ENCODE results near the gene KIFC3.
"Not testable (repeated sequence)": the region's sequence is repeated elsewhere in the genome, so short reads cannot be mapped to it uniquely, and the experiment has no call there.

KIFC3 gene, protein sequence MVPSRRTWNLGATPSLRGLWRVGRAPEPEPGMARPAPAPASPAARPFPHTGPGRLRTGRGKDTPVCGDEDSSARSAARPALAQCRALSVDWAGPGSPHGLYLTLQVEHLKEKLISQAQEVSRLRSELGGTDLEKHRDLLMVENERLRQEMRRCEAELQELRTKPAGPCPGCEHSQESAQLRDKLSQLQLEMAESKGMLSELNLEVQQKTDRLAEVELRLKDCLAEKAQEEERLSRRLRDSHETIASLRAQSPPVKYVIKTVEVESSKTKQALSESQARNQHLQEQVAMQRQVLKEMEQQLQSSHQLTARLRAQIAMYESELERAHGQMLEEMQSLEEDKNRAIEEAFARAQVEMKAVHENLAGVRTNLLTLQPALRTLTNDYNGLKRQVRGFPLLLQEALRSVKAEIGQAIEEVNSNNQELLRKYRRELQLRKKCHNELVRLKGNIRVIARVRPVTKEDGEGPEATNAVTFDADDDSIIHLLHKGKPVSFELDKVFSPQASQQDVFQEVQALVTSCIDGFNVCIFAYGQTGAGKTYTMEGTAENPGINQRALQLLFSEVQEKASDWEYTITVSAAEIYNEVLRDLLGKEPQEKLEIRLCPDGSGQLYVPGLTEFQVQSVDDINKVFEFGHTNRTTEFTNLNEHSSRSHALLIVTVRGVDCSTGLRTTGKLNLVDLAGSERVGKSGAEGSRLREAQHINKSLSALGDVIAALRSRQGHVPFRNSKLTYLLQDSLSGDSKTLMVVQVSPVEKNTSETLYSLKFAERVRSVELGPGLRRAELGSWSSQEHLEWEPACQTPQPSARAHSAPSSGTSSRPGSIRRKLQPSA

DNA sequence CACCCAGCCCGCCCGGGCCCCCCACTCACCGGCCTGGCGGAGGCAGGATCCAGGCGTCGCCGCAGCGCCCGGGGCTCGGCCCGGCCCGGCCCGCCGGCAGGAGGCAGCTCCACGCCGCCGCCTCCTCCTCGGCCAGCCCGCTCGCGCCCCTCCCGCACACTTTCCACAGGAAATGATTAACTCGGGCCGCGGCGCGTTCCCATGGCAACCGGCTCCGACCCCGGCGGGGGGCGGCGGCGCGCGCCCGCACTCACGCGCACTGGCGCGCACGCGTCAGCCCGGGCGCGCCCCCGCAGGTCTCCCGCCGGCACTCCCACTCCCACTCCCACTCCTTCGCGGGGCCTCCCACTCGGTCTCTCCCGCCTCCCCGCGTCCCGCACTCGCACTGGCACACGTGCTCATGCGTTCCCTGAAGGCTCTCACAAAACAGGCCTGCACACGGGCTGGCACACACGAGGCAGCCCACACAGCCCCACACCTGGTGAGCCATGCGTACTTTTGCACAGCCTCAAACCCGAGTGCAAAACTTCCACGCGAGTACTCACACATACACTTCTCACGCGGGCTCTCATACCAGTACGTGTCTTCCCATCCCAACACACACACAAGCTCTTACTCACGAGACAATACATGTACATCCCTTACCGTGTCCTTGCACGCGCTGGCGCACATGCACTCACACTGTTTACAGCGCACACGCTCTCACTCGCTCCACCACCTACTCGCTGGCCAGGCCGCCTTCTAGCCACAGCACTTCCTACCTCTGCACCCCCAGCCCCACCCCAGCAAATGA lies at the start of gene KIFC3:
Gene KIFC3, minus strand, starts transcription at position 151 of the 793 bp plus-strand sequence. CDS start 4,248 bp downstream, outside the sequence.
- DNase-seq (ENCODE audit: low spot score): peak; percentile 65

DNA sequence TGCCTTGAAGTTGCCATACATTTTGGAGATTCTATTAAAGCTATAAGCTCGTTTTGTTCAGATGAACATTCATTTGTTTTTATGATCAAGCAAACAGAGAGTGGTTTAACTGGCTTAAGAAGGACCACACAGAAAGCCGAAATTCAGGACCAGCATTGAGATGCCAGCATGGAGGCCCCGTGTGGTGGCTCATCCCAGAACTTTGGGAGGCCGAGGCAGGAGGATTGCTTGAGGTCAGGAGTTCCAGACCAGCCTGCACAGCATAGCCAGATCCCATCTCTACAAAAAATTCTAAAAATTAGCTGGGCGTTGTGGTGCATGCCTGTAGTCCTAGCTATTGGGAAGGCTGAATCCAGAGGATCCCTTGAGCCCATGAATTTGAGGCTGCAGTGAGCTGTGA lies 45.9 kb upstream of the KIFC3 start:
- no peak for DNase-seq (ENCODE audit: low spot score)

DNA sequence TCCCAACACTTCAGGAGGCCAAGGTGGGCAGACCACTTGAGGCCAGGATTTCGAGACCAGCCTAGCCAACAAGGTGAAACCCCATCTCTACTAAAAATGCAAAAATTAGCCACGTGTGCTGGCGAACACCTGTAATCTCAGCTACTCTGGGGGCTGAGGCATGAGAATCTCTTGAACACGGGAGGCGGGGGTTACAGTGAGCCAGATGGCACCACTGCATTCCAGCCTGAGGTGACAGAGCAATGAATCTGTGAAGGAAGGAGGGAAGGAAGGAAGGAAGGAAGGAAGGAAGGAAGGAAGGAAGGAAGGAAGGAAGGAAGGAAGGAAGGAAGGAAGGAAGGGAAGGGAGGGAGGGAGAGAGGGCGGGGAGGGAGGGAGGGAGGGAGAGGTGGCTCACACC lies 44.6 kb upstream of the KIFC3 start:
- not testable (repeated sequence) for DNase-seq (ENCODE audit: low spot score)

DNA sequence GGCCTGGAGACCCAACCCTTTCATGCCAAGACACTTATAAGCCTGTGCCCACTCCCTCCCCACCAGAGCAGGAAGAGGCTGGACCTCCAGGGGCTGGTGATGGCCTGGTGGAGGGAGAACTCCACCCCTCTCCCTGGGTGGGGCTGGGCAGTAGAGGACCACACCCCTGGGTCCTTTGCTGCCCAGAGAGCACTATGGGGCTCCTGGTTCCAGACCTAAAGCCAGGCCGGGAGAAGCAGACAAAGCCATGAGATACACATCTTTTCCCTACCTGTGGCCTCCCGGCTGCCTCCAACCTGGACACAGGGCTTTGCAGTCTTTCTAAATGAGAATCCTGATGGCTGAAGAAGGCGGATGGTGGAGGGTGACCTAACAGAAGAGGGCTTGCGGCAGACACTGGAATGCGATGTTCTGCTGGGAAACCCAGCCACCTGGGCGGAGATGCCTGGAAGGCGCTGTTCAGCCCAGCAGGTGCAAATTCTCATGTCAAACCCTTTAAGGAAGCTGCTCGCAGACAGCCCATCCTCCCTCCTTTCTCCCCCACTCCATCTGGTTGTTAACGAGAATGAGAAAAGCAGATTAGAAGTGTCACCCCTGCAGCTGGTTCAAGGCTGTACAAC lies 43.9 kb upstream of the KIFC3 start:
- no peak for DNase-seq (ENCODE audit: low spot score)

DNA sequence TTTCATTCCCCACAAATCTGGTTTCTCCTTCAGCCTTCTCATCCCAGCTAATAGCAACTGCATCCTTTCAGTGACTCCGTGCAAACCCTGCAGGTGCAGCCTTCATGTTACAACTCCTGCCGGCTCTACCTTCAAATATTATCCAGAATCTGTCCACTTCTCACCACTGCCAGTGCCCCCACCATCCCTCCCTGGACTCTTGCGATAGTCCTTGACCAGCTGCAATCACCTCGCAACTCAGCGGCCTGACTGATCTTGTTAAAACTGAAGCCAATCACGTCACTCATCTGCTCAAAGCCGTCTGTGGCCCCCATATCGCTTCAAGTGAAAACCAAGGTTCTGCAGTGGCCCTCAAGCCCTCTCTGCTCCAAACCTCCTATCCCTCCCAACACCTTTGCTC lies 42.8 kb upstream of the KIFC3 start:
- no peak for DNase-seq (ENCODE audit: low spot score)

DNA sequence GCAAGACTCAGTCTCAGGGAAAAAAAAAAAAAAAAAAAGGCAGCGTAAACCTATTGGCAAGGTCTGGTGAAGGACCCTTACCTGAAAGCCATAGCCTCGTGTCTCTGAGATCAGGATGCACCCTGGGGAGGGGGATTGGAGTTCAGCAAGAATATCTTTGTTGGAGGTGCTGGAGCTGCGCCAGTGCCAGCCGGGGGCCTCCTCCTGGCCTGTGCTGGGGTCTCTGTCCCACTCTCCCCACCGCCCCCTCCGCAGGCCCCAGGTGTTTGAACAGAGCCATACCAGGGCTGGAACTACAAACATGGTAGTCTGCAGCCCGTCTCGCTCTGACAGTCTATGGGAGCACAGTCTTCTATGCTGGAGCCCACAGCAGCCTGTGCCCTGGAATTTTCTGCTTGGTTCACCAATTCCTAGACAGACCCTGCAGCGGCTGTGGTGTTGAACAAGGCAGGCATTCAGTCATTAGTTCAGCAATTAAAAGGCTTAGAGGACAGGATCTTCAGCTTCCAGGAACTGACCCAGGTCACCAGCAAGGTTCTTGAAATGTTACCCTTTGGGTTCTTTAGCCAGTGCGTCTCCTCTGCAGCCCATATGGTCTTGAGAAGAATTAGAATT lies 42.2 kb upstream of the KIFC3 start:
- DNase-seq (ENCODE audit: low spot score): no peak

DNA sequence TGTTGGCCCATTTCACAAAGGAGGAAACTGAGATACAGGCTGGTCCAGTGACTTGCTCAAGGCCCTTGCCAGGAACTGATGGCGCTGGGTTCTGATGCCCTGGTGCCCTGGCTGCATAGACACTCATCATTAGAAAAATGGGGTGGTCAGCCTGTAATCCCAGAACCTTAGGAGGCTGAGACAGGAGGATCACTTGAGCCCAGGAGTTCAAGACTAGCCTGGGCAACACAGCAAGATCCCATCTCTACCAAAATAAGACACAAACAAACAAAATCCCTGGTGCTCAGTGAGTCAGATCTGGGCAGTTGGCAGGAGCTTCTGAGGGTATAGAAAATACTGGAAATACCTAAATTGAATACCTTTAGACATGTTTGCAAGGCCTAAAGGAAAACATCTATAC lies 41.1 kb upstream of the KIFC3 start:
- DNase-seq (ENCODE audit: low spot score): no peak

DNA sequence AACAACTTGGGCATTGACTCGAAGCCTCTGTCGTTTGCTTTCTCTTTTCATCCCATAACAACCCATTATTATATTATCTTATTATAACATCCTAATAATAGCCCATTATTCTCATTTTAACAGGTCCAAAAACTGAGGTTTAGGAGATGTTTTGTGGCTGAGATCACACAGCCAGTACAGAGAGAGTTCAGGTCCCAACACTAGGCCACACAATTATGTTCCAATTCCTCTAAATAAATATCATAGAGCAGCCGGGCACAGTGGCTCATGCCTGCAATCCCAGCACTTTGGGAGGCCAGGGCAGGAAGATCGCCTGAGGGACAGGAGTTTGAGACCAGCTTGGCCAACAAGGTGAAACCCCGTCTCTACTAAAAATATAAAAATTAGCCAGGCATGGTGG lies 40.3 kb upstream of the KIFC3 start:
- no peak for DNase-seq (ENCODE audit: low spot score)

DNA sequence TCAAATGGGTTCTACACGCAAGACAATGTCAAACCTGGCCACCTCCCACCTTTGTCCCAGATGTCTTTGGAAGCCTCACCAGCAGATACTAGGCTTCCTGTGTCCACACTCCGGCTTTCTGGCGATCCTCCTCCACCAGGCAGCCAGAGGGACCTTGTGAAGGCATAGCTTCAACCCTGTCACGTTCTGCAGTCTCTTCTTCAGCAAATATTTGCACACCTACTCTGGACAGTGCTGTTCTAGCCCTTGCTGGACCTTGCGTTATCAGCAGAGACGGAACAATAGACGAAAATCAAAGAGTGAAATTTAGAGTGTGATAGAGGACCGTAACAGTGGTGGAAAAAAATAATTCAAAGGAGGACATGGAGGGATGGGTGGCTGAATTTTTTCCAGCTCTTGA lies 38.5 kb upstream of the KIFC3 start:
- DNase-seq (ENCODE audit: low spot score): no peak

DNA sequence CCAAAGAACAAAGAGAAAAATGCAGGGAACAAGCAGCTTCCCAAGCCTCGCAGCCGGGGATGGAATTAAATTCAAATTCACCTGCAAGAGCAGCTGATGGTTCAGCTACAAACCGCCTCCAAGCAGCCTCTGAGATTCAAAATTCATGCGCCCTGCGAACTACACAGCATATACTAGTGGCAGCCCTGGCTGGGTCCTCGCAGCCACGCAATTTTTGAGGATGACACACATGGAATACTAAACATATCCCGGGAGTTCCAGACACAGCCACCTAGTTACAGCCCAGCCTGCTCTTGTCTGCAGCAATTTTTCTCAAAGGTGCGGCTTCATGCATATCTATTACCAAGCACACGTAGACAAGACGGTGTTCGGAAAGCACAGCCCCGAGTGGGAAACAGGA lies 35.9 kb upstream of the KIFC3 start:
- DNase-seq (ENCODE audit: low spot score): no peak

DNA sequence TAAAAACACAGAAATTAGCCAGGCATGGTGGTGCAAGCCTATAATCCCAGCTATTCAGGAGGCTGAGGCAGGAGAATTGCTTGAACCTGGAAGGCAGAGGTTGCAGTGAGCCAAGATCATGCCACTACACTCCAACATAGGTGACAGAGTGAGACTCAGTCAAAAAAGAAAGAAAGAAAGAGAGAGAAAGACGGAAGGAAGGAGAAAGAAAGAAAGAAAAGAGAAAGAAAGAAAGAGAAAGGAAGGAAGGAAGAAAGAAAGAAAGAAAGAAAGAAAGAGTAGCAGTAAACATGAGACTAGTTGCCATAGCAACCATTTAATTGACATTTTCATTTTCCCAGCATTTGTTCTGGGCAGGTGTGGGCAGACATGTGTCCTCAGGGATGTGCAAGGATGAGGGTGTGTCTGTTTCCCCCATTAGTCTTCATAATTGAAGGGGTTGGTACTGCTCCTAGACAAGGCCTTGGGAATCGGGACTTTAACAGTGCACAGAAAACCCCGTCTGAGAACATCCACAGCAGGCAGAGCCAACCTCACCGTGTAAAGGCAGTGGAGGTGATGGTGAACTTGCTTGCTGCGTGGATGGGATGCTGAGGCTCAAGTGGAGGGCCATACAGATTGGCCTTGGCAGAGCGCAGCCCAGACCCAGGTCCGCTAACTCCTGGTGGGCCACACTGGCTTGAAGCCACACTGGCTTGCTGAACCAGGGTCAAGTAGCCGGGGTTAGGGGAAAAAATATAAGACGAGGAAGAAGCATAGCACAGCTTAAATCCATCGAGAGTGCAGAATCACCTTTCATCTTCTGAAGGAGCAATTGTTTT lies 35.2 kb upstream of the KIFC3 start:
- no peak for DNase-seq (ENCODE audit: low spot score)

DNA sequence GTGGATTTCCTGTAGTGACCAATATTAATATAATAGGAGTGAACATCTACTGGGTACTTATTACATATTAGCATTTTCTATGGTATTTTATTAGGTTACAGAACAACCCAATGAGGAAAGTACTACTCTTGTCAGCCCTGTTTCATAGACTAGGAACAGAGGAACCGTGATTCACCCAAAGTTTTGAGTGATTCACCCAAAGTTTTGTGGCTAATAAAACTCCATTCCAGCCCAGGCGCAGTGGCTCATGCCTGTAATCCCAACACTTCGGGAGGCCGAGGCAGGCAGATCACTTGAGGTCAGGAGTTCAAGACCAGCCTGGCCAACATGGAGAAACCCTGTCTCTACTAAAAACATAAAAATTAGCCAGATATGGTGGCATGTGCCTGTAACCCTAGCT lies 33.1 kb upstream of the KIFC3 start:
- not testable (repeated sequence) for DNase-seq (ENCODE audit: low spot score)

DNA sequence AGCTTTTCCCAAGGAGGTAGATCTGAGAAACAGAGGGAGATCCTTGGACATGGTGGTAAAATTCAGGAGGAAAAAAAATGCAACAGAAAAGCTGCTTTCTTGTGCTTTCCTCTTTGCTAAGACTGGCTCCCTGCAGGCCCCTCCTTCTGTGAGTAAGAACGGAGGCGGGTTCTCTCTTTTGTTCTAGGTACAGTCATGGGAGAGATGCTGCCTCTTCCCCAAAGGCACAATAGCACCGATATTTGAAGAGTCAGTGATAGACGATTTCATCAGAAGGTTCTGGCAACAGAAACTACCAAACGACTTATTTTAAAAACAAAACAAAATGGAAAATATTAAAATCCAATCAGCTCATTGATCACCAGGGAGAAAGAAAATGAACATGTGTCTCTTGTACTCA lies 32.6 kb upstream of the KIFC3 start:
- DNase-seq (ENCODE audit: low spot score): no peak

DNA sequence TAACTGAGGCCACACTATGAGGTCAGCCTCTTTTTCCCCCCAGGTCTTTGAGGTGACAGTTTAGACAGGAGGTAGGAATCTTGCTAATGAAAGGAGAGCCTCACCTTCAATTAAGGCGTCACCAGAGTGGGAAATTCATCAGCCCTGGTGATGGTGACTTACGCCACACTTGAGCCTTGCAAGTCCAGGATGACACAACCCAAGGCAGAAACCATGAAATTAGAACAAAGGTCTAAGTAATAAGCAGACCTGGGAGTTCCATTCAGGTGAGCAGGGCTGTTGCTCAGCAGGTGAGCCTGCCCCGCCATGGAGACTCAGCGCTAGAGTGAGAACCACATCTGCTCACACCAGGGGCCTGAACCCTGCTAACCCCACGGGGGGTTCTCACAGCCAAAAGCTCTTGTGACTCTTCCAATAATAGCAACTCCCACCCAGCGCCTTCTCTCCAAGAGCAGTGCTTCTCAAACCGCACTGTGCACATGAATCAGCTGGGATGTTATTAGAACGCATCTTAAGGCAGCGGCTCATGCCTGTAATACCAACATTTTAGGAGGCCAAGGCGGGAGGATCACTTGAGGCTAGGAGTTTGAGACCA lies 28.7 kb upstream of the KIFC3 start:
- DNase-seq (ENCODE audit: low spot score): no peak

DNA sequence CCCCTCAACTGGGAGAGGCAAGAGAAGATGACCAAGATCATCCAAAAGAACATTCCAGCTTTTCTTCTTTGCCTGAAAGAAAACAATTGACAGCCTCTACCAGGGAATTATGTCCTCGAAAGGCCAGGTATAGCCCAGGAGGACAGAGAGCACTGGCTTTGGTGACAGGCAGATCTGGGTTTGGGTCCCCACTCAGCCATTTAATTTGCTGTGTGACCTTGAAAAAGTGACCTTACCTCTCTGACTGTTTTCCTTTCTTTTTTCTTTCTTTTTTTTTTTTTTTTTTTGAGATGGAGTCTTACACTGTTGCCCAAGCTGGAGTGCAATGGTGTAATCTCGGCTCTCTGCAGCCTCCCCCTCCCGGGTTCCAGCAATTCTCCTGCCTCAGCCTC lies 27.7 kb upstream of the KIFC3 start:
- no peak for DNase-seq (ENCODE audit: low spot score)

DNA sequence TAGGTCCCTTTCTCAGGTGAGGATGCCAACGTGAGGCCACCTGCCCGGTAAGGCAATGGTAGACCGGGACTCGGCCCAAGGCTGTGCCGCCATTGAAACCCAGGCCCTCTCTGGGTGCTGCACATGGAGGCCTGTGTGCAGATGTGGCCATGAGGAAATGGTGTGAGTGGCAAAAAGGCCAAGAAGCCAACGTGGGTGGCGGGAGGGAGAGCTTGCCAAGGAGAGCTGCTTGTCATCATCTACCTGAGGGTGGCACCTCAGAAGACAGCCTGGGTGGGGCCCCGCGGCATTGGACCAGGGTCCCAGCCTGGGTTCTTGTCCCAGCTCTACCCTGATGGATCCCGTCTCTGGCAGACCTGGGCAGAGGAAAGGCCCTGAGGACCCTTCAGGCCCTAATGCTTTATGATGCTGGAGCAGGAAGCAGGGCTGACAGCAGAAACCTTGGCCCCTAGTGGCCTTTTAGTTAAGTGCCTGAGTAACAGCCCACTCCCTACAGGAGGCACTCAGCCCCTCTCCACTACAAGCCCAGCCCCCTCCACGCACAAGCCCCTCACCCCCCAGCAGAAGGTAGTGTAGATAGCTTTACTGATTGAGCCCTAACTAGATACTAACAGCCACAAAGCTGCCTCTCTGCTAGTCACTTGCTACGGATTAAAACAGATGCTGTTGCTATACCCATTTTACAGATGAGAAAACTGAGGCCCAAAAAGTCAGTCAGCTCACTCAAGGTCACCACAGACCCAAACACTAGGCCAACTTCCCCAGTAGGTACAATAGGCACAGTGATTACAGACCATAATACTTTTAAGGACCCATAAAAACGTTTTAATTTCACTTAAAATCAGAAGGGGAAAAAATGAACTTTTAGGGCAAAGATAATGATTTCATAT lies 26.2 kb upstream of the KIFC3 start:
- DNase-seq (ENCODE audit: low spot score): no peak

DNA sequence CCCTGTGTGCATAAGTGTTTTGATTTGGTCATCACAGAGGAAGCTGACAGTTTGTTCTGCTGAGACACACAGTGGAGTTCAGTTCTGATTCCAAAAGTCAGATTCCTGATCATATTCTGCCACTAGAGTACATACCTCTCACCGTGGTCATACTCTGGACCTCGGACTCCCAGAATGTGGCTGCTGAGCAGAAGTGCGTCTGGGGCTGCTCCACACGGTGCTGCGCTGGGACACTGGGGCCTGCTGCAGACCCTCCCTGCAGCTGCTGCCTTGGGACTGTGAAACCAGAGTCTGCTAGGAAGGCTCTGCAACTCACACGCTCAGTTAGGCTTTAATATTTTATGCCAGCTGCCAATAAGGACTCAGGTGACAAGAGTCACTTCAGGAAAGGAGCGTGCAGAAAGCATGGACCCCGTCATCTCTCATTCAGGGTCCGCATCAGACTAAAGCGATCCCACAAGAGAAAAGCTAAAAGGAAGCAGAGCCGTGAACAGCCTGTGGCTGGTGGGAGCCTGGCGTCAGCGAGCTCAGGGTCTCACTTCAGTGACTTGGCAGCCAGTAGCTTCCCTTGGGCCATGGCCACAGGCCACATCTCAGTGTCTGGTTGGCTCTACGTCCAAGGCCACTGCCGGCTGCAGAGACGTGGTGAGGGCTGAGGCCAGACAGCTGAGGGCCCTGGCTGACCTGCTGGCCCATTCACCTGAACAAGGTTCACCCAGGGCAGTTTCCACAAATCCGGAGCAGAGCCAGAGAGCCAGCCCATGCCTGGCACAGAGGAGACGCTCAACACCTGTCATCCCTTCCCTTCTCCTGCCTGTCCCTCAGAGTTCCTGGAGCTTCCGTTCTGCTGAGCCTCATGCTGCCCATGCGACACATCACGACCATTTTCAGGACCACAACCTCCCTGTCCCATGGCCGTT lies 24.7 kb upstream of the KIFC3 start:
- DNase-seq (ENCODE audit: low spot score): no peak

DNA sequence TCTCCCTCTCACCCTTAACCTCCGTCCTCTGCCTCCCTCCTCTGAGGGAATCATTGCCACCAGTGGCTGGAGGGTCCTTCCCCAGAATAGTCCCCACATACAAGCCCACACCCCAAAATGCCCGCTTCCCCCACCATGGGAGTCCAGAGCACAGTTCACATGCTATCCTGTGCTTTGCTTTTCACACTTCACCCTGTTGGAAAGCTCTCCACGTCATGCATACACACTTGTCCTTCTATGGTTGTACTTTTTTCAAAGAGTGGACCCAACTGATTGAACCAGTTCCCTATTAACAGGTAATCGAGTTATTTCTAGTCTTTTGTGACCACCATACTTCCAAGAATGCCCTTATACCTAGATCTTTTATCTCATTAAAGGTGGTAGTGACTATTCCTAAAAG lies 23.8 kb upstream of the KIFC3 start:
- DNase-seq (ENCODE audit: low spot score): no peak

All from HuH-7 (cell line).